Adipocyte (in vitro differentiated cells): Measurements from ENCODE around the gene GCDH.

Source experiments
- DNase-seq: peaks from one replicate; pipeline ENCODE4 v3.0.0-alpha.2; 2015; ENCODE audit warnings: low read depth
- H3K27me3 ChIP-seq: replicated peaks from 2 replicates; pipeline ENCODE4 v1.7.0; 2013; ENCODE audit warnings: mild to moderate bottlenecking, low read length, moderate library complexity; ENCODE audit not compliant: control insufficient read depth, insufficient read depth
- H3K36me3 ChIP-seq: 2 replicates; pipeline ENCODE4 v1.7.0; 2013; ENCODE audit warnings: low read length, mild to moderate bottlenecking, moderate library complexity; ENCODE audit not compliant: control insufficient read depth, insufficient read depth, severe bottlenecking
- H3K4me1 ChIP-seq: 2 replicates; pipeline ENCODE4 v1.7.0; 2013; ENCODE audit warnings: mild to moderate bottlenecking, low read length, moderate library complexity; ENCODE audit not compliant: control insufficient read depth, insufficient read depth
- H3K4me3 ChIP-seq: 2 replicates; pipeline ENCODE4 v1.7.0; 2013; ENCODE audit warnings: mild to moderate bottlenecking, low read length, moderate library complexity
- H3K9ac ChIP-seq: 2 replicates; pipeline ENCODE4 v1.7.0; 2013; ENCODE audit warnings: mild to moderate bottlenecking, low read length, moderate library complexity
- H3K9me3 ChIP-seq: 2 replicates; pipeline ENCODE4 v1.7.0; 2013; ENCODE audit warnings: mild to moderate bottlenecking, low read length, moderate library complexity; ENCODE audit not compliant: control insufficient read depth

GCDH gene

DNA sequence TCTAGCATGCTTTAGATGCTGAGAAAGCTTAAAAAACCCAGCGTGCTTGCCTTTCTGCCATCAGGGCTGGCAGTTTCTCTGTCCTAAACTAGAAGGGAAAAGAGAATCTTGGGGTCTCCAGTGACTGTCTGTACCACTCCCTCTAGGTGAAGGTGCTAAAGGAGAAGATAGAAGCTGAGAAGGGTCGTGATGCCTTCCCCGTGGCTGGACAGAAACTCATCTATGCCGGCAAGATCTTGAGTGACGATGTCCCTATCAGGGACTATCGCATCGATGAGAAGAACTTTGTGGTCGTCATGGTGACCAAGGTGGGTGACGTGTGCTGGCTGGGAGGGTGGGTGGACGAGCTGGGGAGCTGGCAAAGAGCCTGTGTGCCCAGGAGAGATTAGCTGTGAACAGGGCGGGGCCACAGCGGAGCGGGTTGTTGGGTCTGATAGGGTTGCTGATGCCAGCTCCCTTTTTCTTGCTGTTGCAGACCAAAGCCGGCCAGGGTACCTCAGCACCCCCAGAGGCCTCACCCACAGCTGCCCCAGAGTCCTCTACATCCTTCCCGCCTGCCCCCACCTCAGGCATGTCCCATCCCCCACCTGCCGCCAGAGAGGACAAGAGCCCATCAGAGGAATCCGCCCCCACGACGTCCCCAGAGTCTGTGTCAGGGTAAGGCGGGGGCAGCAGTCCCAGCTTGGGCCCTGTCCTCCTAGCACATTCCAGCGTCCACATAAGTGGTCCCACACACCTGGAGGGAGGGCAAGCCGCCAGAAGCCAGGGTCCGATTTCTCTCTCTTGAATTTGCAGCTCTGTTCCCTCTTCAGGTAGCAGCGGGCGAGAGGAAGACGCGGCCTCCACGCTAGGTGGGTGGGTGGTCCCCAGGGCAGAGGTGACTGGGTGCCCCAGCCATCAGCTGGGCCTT is 57.0 kb downstream of the GCDH start:
- Histone ChIP-seq H3K4me3 (peak overlapping the region; percentile 88), H3K9ac (peak overlapping the region; percentile 93), H3K4me1 (peaks cover 29% of the 10 kb centered on the region), H3K36me3 (peaks cover 67% of the 10 kb centered on the region), H3K27me3 (no peaks in the 10 kb centered on the region), H3K9me3 (no peaks in the 10 kb centered on the region)
- DNase-seq: no peak

GRCh38 chr19:12948612-12949362 is 57.8 kb downstream of the GCDH start:
- Histone ChIP-seq H3K27me3 (no peaks in the 10 kb centered on the region), H3K4me1 (peaks cover 37% of the 10 kb centered on the region), H3K9me3 (no peaks in the 10 kb centered on the region), H3K36me3 (peaks cover 62% of the 10 kb centered on the region), H3K9ac (peak overlapping the region; percentile 93), H3K4me3 (no peak overlapping the region)
- DNase-seq: no peak
